WTC11 (cell line): ENCODE results near the gene RNF167. TPM values are rescaled to one million over a fixed set of nuclear protein-coding genes. Genes with fewer than 3 reads are reported as not detected.
A peak's percentile ranks its signal among the peaks of the same experiment; 100 is the strongest.

Source experiments
- ATAC-seq: fragments of 200-7000 bp; cut with Tn5 transposase; 2 replicates; pipeline ENCODE4 v1.10.0; 2021; ENCODE audit warnings: mild to moderate bottlenecking, moderate library complexity
- CTCF ChIA-PET: fragments of 300-600 bp; sonication (Branson Sonifier 250); formaldehyde crosslinking; loops from one replicate; lab custom pipeline; 2021; ENCODE audit warnings: antibody characterized with exemption; lab: Charles Lee
- POLR2A ChIA-PET: fragments of 350-600 bp; sonication (Branson Sonifier 250); formaldehyde crosslinking; loops from one replicate; lab custom pipeline; 2021; ENCODE audit warnings: antibody characterized with exemption; lab: Charles Lee
- DNase-seq: peaks from one replicate; pipeline ENCODE4 v3.0.0; 2021; ENCODE audit warnings: low spot score
- H3K27ac Mint-ChIP-seq: 2 replicates; pipeline ENCODE4 v1.8.0; 2021; ENCODE audit warnings: mixed read lengths
- H3K27me3 Mint-ChIP-seq: 2 replicates; pipeline ENCODE4 v1.8.0; 2021; ENCODE audit warnings: low read depth, mild to moderate bottlenecking, moderate library complexity, mixed read lengths
- H3K36me3 Mint-ChIP-seq: 2 replicates; pipeline ENCODE4 v1.8.0; 2021; ENCODE audit warnings: mixed read lengths
- H3K4me1 Mint-ChIP-seq: 2 replicates; pipeline ENCODE4 v1.8.0; 2022; ENCODE audit warnings: mixed read lengths
- H3K4me3 Mint-ChIP-seq: 2 replicates; pipeline ENCODE4 v1.8.0; 2021; ENCODE audit warnings: mild to moderate bottlenecking, moderate library complexity, mixed read lengths
- H3K9me3 Mint-ChIP-seq: 2 replicates; pipeline ENCODE4 v1.8.0; 2021; ENCODE audit warnings: mixed read lengths
- ARID4B ChIP-seq: sonication (generic); formaldehyde crosslinking; IDR thresholded peaks from 2 replicates; pipeline ENCODE4 v1.8.0; 2023; ENCODE audit warnings: missing genetic modification reagents, mild to moderate bottlenecking, borderline replicate concordance
- ETV6 ChIP-seq: sonication (generic); formaldehyde crosslinking; IDR thresholded peaks from 2 replicates; pipeline ENCODE4 v1.8.1; 2022; ENCODE audit warnings: mild to moderate bottlenecking, missing genetic modification reagents
- FOXP4 ChIP-seq: sonication (generic); formaldehyde crosslinking; IDR thresholded peaks from 2 replicates; pipeline ENCODE4 v1.8.0; 2022; ENCODE audit warnings: mild to moderate bottlenecking, missing genetic modification reagents
- HMGXB4 ChIP-seq: sonication (generic); formaldehyde crosslinking; IDR thresholded peaks from 2 replicates; pipeline ENCODE4 v1.8.1; 2023; ENCODE audit warnings: mild to moderate bottlenecking, moderate library complexity, missing genetic modification reagents
- SMAD4 ChIP-seq: sonication (generic); formaldehyde crosslinking; IDR thresholded peaks from 2 replicates; pipeline ENCODE4 v1.8.0; 2022; ENCODE audit warnings: mild to moderate bottlenecking, missing genetic modification reagents
- TEAD1 ChIP-seq: sonication (generic); formaldehyde crosslinking; IDR thresholded peaks from 2 replicates; pipeline ENCODE4 v1.8.0; 2022; ENCODE audit warnings: mild to moderate bottlenecking, missing genetic modification reagents
- ZNF232 ChIP-seq: sonication (generic); formaldehyde crosslinking; IDR thresholded peaks from 2 replicates; pipeline ENCODE4 v1.8.0; 2022; ENCODE audit warnings: mild to moderate bottlenecking, missing genetic modification reagents
- ZNF423 ChIP-seq: fragments of 250-450 bp; sonication (Bioruptor Pico); IDR thresholded peaks from 2 replicates; pipeline ENCODE4 v2.1.2; 2022; ENCODE audit warnings: mild to moderate bottlenecking, moderate library complexity
- total RNA-seq: library from RNA; stranded (reverse); gene quantifications from 3 replicates; pipeline ENCODE4 v1.2.3, GENCODE V29; 2021
- TF ChIP-seq, protein P1 (sequence below): fragments of 250-450 bp; sonication (Bioruptor Pico); IDR thresholded peaks from 2 replicates; pipeline ENCODE4 v2.1.2; 2022; ENCODE audit warnings: mild to moderate bottlenecking, moderate library complexity

RNF167 gene
- total RNA-seq, 1 experiment from 2014 or later: 143 TPM

DNA sequence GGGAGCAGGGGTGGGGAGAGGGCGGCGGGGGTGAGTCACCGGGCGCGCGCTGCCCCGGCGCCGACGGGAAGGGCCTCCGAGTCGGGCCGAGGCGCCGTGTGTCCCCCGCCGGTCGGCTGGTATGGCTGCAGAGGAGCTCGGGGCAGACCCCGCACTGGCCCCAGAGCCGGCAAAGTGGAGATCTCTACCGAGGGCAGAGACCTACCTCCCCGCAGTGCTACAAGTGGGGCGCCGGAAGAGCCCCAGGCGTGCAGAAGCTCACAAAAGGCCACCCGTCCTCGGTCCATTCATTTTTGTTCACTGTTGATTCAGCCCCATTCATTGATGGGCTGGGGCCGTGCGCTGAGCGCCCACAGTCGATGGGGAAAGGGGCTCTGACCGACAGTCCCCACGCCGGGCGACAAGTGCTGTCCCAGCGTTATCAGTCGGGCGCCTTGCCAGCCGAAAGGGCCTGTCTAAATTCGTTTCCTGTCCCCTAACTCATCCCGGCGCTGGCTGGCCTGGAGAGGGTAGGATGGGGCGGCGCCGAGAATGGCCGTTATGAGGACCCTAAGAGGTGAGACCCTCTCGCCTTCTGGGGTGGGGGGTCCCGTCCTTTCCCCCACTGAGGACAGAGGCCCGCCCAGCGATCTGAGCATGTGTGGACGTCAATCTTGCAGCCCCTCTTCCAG is 10.1 kb downstream of the RNF167 start (continued):
- TF ChIP-seq TEAD1 (CRISPR knock-in tag): 0 out of 2 replicates have a peak, but pooled peaks have one; percentile 19
- TF ChIP-seq ARID4B (CRISPR knock-in tag): 0 out of 2 replicates have a peak, but pooled peaks have one; percentile 17
- TF ChIP-seq ZNF232 (CRISPR knock-in tag): no peak
- no peak for TF ChIP-seq FOXP4 (CRISPR knock-in tag)
- TF ChIP-seq, all 79 proteins: peak for 5

- H3K27me3 Mint-ChIP-seq: no peaks in the 10 kb centered on the region
- CTCF ChIA-PET: interaction anchor here (0.5 to 5.4 kb wide), 10 partner anchors 8 to 111 kb away, joined by 3 to 27 read pairs (median 4); partner anchors contain the start of genes INCA1, KIF1C, RNF167 and SLC25A11
Measured at GRCh38 chr17:4950746-4951204, 10.7 kb downstream of the RNF167 start, which contains the start of gene ENO3. Gene ENO3 (plus strand): TSS chr17:4951119. CDS start chr17:4951830, 711 bp downstream.

GRCh38 chr17:4951486-4951885 is 11.4 kb downstream of the RNF167 start:
- DNase-seq (no peak), ATAC-seq (no peak)
- ChIA-PET CTCF (interaction anchor here (0.6 to 5.4 kb wide), 8 partner anchors 8 to 111 kb away, joined by 3 to 27 read pairs (median 4); partner anchors contain the start of genes CAMTA2, INCA1, KIF1C and RNF167), POLR2A (interaction anchor here (0.7 to 2.5 kb wide), 5 partner anchors 8 to 52 kb away, joined by 3 to 18 read pairs (median 5); partner anchors contain the start of genes C17orf107, RNF167, SLC25A11 and SPAG7)
- Mint-ChIP-seq H3K9me3 (no peaks in the 10 kb centered on the region), H3K27me3 (no peaks in the 10 kb centered on the region), H3K27ac (no peak overlapping the region), H3K4me3 (peak overlapping the region; percentile 85), H3K36me3 (peaks cover 6% of the 10 kb centered on the region), H3K4me1 (peaks cover 35% of the 10 kb centered on the region)
- TF ChIP-seq ETV6 (no peak), SMAD4 (CRISPR knock-in tag) (no peak)
- TF ChIP-seq, protein P1, sequence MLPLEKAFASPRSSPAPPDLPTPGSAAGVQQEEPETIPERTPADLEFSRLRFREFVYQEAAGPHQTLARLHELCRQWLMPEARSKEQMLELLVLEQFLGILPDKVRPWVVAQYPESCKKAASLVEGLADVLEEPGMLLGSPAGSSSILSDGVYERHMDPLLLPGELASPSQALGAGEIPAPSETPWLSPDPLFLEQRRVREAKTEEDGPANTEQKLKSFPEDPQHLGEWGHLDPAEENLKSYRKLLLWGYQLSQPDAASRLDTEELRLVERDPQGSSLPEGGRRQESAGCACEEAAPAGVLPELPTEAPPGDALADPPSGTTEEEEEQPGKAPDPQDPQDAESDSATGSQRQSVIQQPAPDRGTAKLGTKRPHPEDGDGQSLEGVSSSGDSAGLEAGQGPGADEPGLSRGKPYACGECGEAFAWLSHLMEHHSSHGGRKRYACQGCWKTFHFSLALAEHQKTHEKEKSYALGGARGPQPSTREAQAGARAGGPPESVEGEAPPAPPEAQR: no peak

More at GRCh38 chr17:4950746-4951204, 10.7 kb downstream of the RNF167 start, which contains the start of gene ENO3:
- ATAC-seq: peak; percentile 4
- Mint-ChIP-seq H3K4me3 (peak within 1 kb of the TSS; percentile 85), H3K36me3 (peaks cover 12% of the 10 kb centered on the region), H3K4me1 (peaks cover 39% of the 10 kb centered on the region), H3K9me3 (no peaks in the 10 kb centered on the region), H3K27ac (peak within 1 kb of the TSS; percentile 96)
- POLR2A ChIA-PET: interaction anchor here (1.0 to 2.5 kb wide), 4 partner anchors 11 to 51 kb away, joined by 3 to 18 read pairs (median 6); partner anchors contain the start of genes C17orf107, RNF167, SLC25A11 and SPAG7
- TF ChIP-seq ZNF423 (CRISPR knock-in tag) (no peak), HMGXB4 (CRISPR knock-in tag) (peak; percentile 41; the same call in 1 of the 2 replicates)
- peak; percentile 42 for DNase-seq
